ENCODE measurements around the gene SLC25A33.

- TF ChIP-seq EZH2 (IDR thresholded peaks at IDR 0.05; ENCODE audit: borderline replicate concordance, insufficient read depth, low read length, poor library complexity, severe bottlenecking) (no peak), EP300 (conservative IDR thresholded peaks at IDR 0.05; ENCODE audit: poor library complexity, severe bottlenecking) (no peak), REST (IDR thresholded peaks at IDR 0.05; ENCODE audit: borderline replicate concordance) (no peak), CTCF (IDR thresholded peaks at IDR 0.05; ENCODE audit: poor library complexity, severe bottlenecking) (no peak), MXI1 (conservative IDR thresholded peaks at IDR 0.05; ENCODE audit: poor library complexity, severe bottlenecking) (no peak), POLR2AphosphoS5 (IDR thresholded peaks at IDR 0.05) (no peak), TAF1 (IDR thresholded peaks at IDR 0.05; ENCODE audit: low read depth) (no peak), RAD21 (conservative IDR thresholded peaks at IDR 0.05) (no peak), SMC3 (conservative IDR thresholded peaks at IDR 0.05; ENCODE audit: poor library complexity) (no peak)
Measured at GRCh38 chr1:9595156-9595967, 56.1 kb downstream of the SLC25A33 start.

Measured in neural cell (in vitro differentiated cells).